ENCODE measurements around the gene ARL15.

DNA sequence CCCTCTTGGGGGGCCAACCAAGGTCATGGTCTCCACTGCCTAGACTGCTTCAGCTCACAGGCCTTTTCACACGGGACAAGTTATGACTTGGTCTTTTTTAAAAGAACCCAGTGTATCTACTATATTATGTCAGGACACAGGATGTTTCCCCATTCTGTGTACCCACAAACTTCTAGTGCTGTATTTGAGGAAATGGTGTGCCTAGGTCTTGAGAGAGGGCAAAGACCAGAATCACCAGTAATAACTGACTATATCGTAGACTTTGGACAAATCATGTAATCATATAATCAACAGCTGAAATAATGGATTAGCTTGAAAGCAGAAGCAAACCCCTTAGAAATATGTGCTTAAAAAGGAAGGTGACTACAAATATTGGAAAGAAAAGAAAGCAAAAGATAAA lies 133.3 kb downstream of the ARL15 start:
- TF ChIP-seq CTCF (conservative IDR thresholded peaks at IDR 0.05 in 1 of 2, IDR thresholded peaks at IDR 0.05 in 1 of 2; ENCODE audit: extremely low read depth in 1 of 2, insufficient read depth in 1 of 2, low read depth in 1 of 2, low read length in 2 of 2) = no peak
- TF ChIP-seq EZH2 (IDR thresholded peaks at IDR 0.05; ENCODE audit: borderline replicate concordance, low read length) = no peak
